Stimulated activated CD4-positive, alpha-beta T cell treated with anti-CD3 and anti-CD28 coated beads, Interleukin-12 subunit alpha, Interleukin-12 subunit beta, amount 100 ng/mL, for 4 hours (primary cell): ENCODE results near the gene SFXN5.

Experiments
- DNase-seq: peaks from one replicate; pipeline ENCODE4 v3.0.0-alpha.2; 2020

SFXN5 gene

GRCh38 chr2:72991439-72991725 lies 80.1 kb downstream of the SFXN5 start:
- no peak for DNase-seq

- DNase-seq: no peak
Observed at GRCh38 chr2:72990695-72991438, 80.6 kb downstream of the SFXN5 start.

- no peak for DNase-seq
Observed at GRCh38 chr2:72989770-72990556, 81.5 kb downstream of the SFXN5 start.

- no peak for DNase-seq
Observed at GRCh38 chr2:72988726-72989273, 82.7 kb downstream of the SFXN5 start.

GRCh38 chr2:72988041-72988440 lies 83.5 kb downstream of the SFXN5 start:
- no peak for DNase-seq

GRCh38 chr2:72985891-72986683 lies 85.4 kb downstream of the SFXN5 start:
- DNase-seq: no peak

GRCh38 chr2:72985136-72985535 lies 86.4 kb downstream of the SFXN5 start:
- no peak for DNase-seq

- no peak for DNase-seq
Observed at GRCh38 chr2:72984172-72984671, 87.3 kb downstream of the SFXN5 start.

GRCh38 chr2:72983500-72984161 lies 87.9 kb downstream of the SFXN5 start:
- no peak for DNase-seq

GRCh38 chr2:72982781-72983499 lies 88.6 kb downstream of the SFXN5 start:
- no peak for DNase-seq

GRCh38 chr2:72982219-72982618 lies 89.3 kb downstream of the SFXN5 start:
- no peak for DNase-seq

GRCh38 chr2:72981536-72981935 lies 90.0 kb downstream of the SFXN5 start:
- no peak for DNase-seq

GRCh38 chr2:72980535-72981217 lies 90.8 kb downstream of the SFXN5 start:
- DNase-seq: no peak

GRCh38 chr2:72979896-72980295 lies 91.6 kb downstream of the SFXN5 start:
- DNase-seq: no peak

- no peak for DNase-seq
Observed at GRCh38 chr2:72975017-72975416, 96.5 kb downstream of the SFXN5 start.

GRCh38 chr2:72974436-72974754 lies 97.1 kb downstream of the SFXN5 start:
- no peak for DNase-seq

- peak; percentile 14 for DNase-seq
Observed at GRCh38 chr2:72973566-72974435, 97.7 kb downstream of the SFXN5 start.

GRCh38 chr2:72973137-72973535 lies 98.4 kb downstream of the SFXN5 start:
- DNase-seq: no peak

- no peak for DNase-seq
Observed at GRCh38 chr2:72972352-72973136, 99.0 kb downstream of the SFXN5 start.

GRCh38 chr2:72971036-72971435 lies 100.5 kb downstream of the SFXN5 start:
- DNase-seq: no peak
